ENCODE results near the gene LRRC4C. TPM values are rescaled to one million over a fixed set of nuclear protein-coding genes. Genes with fewer than 3 reads are reported as not detected.

LRRC4C gene
- polyA plus RNA-seq, 1 of the 3 experiments (the other 2 are of a cell fraction): 0.16 TPM

DNA sequence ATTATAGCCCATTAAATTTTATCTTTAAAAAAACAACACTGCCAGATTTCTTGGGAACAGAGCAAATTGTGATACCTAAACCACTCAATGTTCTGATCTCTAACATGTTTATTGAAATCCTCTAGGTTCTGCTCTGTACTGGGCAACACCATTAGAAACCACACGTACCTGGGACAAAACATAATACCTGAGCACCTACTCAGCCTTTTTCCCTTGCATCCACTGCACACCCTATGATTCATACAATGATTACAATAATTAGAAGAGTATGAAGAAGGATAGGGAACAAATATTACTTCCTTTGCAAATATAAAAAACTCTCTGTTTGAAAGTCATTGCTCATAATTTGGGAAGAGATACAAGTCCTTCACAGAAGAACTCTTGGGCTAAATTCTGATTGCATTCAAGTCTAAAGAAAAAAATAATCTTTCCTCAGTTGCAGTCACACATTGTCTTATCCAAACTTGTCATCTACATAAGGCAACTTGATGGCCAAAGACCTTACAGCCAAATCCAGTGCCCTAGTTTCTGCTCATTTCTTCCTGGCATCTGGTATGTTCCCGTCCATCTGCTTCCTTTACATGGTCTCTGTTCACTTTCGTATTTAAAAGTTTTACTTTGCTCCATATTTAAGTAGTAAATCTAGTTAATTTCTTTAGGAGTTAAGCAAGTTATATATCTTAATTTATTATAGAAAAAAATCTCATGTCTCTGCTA is 407.4 kb downstream of the LRRC4C start:
- H3K9me2 ChIP-seq: no peaks in the 10 kb centered on the region
- H2AFZ ChIP-seq (ENCODE audit: low read depth): no peak overlapping the region
- H3K4me2 ChIP-seq: no peak overlapping the region
- H3K4me1 ChIP-seq (ENCODE audit: control insufficient read depth in 1 of 2, insufficient read depth in 2 of 2, low read depth in 1 of 2, low read length in 1 of 2): no peaks in the 10 kb centered on the region
- H3K27me3 ChIP-seq (ENCODE audit: insufficient read depth): no peaks in the 10 kb centered on the region
- H3K79me2 ChIP-seq (ENCODE audit: insufficient read depth): no peaks in the 10 kb centered on the region
- POLR2A ChIA-PET: no interaction called here
- no peaks in the 10 kb centered on the region for H3K9me3 ChIP-seq
- no peak for TF ChIP-seq POLR2AphosphoS5 (IDR thresholded peaks at IDR 0.05; ENCODE audit: low read depth, low read length)
- no peak for TF ChIP-seq MEF2A (IDR thresholded peaks at IDR 0.05; ENCODE audit: borderline replicate concordance, low read depth)
- no peak for TF ChIP-seq CHD2 (IDR thresholded peaks at IDR 0.05; ENCODE audit: low read length, partially characterized antibody)
- TF ChIP-seq NFIC (IDR thresholded peaks at IDR 0.05; ENCODE audit: borderline replicate concordance): no peak
- no peak for TF ChIP-seq ZBTB33 (IDR thresholded peaks at IDR 0.05; ENCODE audit: borderline replicate concordance, low read depth)
- no peak for TF ChIP-seq IRF3 (IDR thresholded peaks at IDR 0.05; ENCODE audit: low read depth, low read length)
- H3K9ac ChIP-seq: no peak overlapping the region
- H3K4me3 ChIP-seq (ENCODE audit: low read depth in 2 of 2, low read length in 1 of 2): no peak overlapping the region
- CTCF ChIA-PET: no interaction called here
- H3F3A ChIP-seq (replicated peaks; ENCODE audit: insufficient read depth): no peaks in the 10 kb centered on the region
- no peak overlapping the region for H3K27ac ChIP-seq (ENCODE audit: low read depth in 2 of 2, low read length in 1 of 2)
- H3K36me3 ChIP-seq (replicated peaks in 1 of 2; ENCODE audit: control insufficient read depth in 1 of 2, insufficient read depth in 2 of 2, low read length in 1 of 2): no peaks in the 10 kb centered on the region
- 0% methylated on average over 3 of the region's 3 CpGs for WGBS (ENCODE audit: low lambda C conversion rate)
- H4K20me1 ChIP-seq (ENCODE audit: insufficient read depth): no peaks in the 10 kb centered on the region
- DNase-seq: no peak

GRCh38 chr11:41050791-41051190 is 408.7 kb downstream of the LRRC4C start:
- Histone ChIP-seq H3K27me3 (ENCODE audit: insufficient read depth) (no peaks in the 10 kb centered on the region), H3K9ac (no peak overlapping the region), H3K36me3 (replicated peaks in 1 of 2; ENCODE audit: control insufficient read depth in 1 of 2, insufficient read depth in 2 of 2, low read length in 1 of 2) (no peaks in the 10 kb centered on the region), H3K4me3 (ENCODE audit: low read depth in 2 of 2, low read length in 1 of 2) (no peak overlapping the region), H2AFZ (ENCODE audit: low read depth) (no peak overlapping the region), H3K9me3 (no peaks in the 10 kb centered on the region), H4K20me1 (ENCODE audit: insufficient read depth) (no peaks in the 10 kb centered on the region), H3K27ac (ENCODE audit: low read depth in 2 of 2, low read length in 1 of 2) (no peak overlapping the region), H3K79me2 (ENCODE audit: insufficient read depth) (no peaks in the 10 kb centered on the region), H3K4me1 (ENCODE audit: control insufficient read depth in 1 of 2, insufficient read depth in 2 of 2, low read depth in 1 of 2, low read length in 1 of 2) (no peaks in the 10 kb centered on the region), H3K9me2 (no peaks in the 10 kb centered on the region), H3K4me2 (no peak overlapping the region), H3F3A (replicated peaks; ENCODE audit: insufficient read depth) (no peaks in the 10 kb centered on the region)
- POLR2A ChIA-PET: no interaction called here
- DNase-seq: no peak
- CTCF ChIA-PET: no interaction called here
- TF ChIP-seq NFIC (IDR thresholded peaks at IDR 0.05; ENCODE audit: borderline replicate concordance) (no peak), POLR2AphosphoS5 (IDR thresholded peaks at IDR 0.05; ENCODE audit: low read depth, low read length) (no peak), EZH2phosphoT487 (IDR thresholded peaks at IDR 0.05; ENCODE audit: borderline replicate concordance, low read depth) (no peak), FOSL2 (IDR thresholded peaks at IDR 0.05; ENCODE audit: borderline replicate concordance, low read depth) (no peak), FOXM1 (IDR thresholded peaks at IDR 0.05; ENCODE audit: low read depth) (no peak), CTCF (IDR thresholded peaks at IDR 0.05) (no peak), ELF1 (IDR thresholded peaks at IDR 0.05) (no peak), TCF12 (IDR thresholded peaks at IDR 0.05) (no peak), FOXJ3 (CRISPR knock-in tag; IDR thresholded peaks at IDR 0.05) (no peak), RXRA (IDR thresholded peaks at IDR 0.05; ENCODE audit: borderline replicate concordance, low read depth) (no peak), JUND (IDR thresholded peaks at IDR 0.05) (no peak), EP300 (IDR thresholded peaks at IDR 0.05; ENCODE audit: borderline replicate concordance in 1 of 2, low read depth in 1 of 2, low read length in 1 of 2) (no peak), RAD21 (IDR thresholded peaks at IDR 0.05; ENCODE audit: low read length) (no peak), SIN3A (IDR thresholded peaks at IDR 0.05; ENCODE audit: borderline replicate concordance, low read depth, low read length) (no peak), CHD2 (IDR thresholded peaks at IDR 0.05; ENCODE audit: low read length, partially characterized antibody) (no peak), RCOR1 (IDR thresholded peaks at IDR 0.05; ENCODE audit: low read length) (no peak)
- TF ChIP-seq, protein P1, sequence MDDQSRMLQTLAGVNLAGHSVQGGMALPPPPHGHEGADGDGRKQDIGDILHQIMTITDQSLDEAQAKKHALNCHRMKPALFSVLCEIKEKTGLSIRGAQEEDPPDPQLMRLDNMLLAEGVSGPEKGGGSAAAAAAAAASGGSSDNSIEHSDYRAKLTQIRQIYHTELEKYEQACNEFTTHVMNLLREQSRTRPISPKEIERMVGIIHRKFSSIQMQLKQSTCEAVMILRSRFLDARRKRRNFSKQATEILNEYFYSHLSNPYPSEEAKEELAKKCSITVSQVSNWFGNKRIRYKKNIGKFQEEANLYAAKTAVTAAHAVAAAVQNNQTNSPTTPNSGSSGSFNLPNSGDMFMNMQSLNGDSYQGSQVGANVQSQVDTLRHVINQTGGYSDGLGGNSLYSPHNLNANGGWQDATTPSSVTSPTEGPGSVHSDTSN (IDR thresholded peaks at IDR 0.05): no peak
- TF ChIP-seq, protein P2, sequence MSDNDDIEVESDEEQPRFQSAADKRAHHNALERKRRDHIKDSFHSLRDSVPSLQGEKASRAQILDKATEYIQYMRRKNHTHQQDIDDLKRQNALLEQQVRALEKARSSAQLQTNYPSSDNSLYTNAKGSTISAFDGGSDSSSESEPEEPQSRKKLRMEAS (IDR thresholded peaks at IDR 0.05; ENCODE audit: low read depth): no peak
- TF ChIP-seq, protein P3, sequence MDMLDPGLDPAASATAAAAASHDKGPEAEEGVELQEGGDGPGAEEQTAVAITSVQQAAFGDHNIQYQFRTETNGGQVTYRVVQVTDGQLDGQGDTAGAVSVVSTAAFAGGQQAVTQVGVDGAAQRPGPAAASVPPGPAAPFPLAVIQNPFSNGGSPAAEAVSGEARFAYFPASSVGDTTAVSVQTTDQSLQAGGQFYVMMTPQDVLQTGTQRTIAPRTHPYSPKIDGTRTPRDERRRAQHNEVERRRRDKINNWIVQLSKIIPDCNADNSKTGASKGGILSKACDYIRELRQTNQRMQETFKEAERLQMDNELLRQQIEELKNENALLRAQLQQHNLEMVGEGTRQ (IDR thresholded peaks at IDR 0.05; ENCODE audit: borderline replicate concordance, low read depth, low read length): no peak

Measured in SK-N-SH (cell line).